ENCODE measurements around the gene ZBTB7C. TPM values are rescaled to one million over a fixed set of nuclear protein-coding genes. Genes with fewer than 3 reads are reported as not detected.

Gene ZBTB7C
- total and polyA plus RNA-seq, 8 donors: 1.7 to 8.7 (median 2.7) TPM

DNA sequence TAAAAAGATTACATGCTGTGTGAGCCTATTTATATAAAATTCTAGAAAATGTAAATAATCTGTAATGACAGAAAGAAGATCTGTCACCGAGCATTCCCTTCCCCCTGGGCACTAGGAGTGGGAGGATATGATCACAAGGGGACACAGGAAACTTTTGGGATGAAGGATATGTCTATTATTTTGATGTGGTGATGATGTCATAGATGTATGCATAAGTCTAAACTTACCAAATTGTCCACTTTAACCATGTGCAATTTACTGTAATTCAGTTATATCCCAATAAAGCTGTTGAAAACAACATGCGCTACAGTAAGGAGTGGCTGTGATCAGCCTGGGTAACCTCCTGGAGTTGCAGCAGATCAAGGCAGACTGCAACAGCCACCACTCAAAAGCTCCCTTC, 148.9 kb downstream of the ZBTB7C start:
- Histone ChIP-seq H3K9me3 (peaks cover 0 to 7% of the 10 kb centered on the region in 2 donors), H3K4me1 (no peaks in the 10 kb centered on the region), H3K36me3 (no peaks in the 10 kb centered on the region), H3K4me3 (no peak overlapping the region), H3K27me3 (no peaks in the 10 kb centered on the region), H3K27ac (no peak overlapping the region)
- ATAC-seq (no peak), DNase-seq (no peak)
- intact Hi-C loops (cut with DNase I): no loop called here
- no peak for TF ChIP-seq CTCF (IDR thresholded peaks at IDR 0.05)

DNA sequence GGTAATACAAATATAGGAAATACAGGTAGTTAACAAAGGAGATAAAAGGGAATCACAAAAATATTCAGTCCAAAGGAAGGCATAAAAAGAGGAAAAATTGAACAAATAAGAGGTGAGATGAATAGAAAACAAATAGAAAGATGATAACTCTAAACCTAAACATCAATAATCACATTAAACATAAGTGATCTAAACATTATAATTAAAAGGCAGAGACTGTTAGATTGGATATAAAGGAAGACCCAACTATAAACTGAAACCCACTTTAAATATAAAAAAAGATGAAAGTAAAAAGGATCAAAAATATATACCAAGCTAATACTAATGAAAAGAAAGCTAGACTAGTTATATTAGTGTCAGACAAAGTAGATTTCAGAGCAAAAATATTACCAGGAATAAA, 152.3 kb downstream of the ZBTB7C start:
- no peak for TF ChIP-seq CTCF (IDR thresholded peaks at IDR 0.05)
- no peaks in the 10 kb centered on the region for H3K4me1 ChIP-seq
- ATAC-seq (no peak), DNase-seq (no peak)
- H3K36me3 ChIP-seq: no peaks in the 10 kb centered on the region
- no peak overlapping the region for H3K4me3 ChIP-seq
- intact Hi-C loops (cut with DNase I): no loop called here
- H3K27ac ChIP-seq: no peak overlapping the region
- H3K27me3 ChIP-seq: no peaks in the 10 kb centered on the region
- H3K9me3 ChIP-seq: peaks cover 0 to 7% of the 10 kb centered on the region in 2 donors

- DNase-seq: no peak
- intact Hi-C loops (cut with DNase I): no loop called here
- Histone ChIP-seq H3K4me1 (no peaks in the 10 kb centered on the region), H3K9me3 (peaks cover 0 to 7% of the 10 kb centered on the region in 2 donors), H3K27ac (no peak overlapping the region), H3K4me3 (no peak overlapping the region), H3K27me3 (no peaks in the 10 kb centered on the region), H3K36me3 (no peaks in the 10 kb centered on the region)
- no peak for TF ChIP-seq CTCF (IDR thresholded peaks at IDR 0.05)
- ATAC-seq: no peak
These were observed 155.0 kb downstream of the ZBTB7C start for GRCh38 chr18:48254077-48254602.

GRCh38 chr18:48252525-48252924, 156.7 kb downstream of the ZBTB7C start:
- intact Hi-C loops (cut with DNase I): no loop called here

GRCh38 chr18:48250918-48251317, 158.3 kb downstream of the ZBTB7C start:
- H3K27me3 ChIP-seq: no peaks in the 10 kb centered on the region
- no peak for TF ChIP-seq CTCF (IDR thresholded peaks at IDR 0.05)
- ATAC-seq (no peak), DNase-seq (no peak)
- no peaks in the 10 kb centered on the region for H3K36me3 ChIP-seq
- no peak overlapping the region for H3K27ac ChIP-seq
- no peaks in the 10 kb centered on the region for H3K4me1 ChIP-seq
- H3K4me3 ChIP-seq: no peak overlapping the region
- intact Hi-C loops (cut with DNase I): no loop called here
- H3K9me3 ChIP-seq: no peaks in the 10 kb centered on the region

More at GRCh38 chr18:48252525-48252924, 156.7 kb downstream of the ZBTB7C start:
- H3K27me3 ChIP-seq: no peaks in the 10 kb centered on the region
- H3K4me1 ChIP-seq: no peaks in the 10 kb centered on the region
- ATAC-seq (no peak), DNase-seq (no peak)
- H3K9me3 ChIP-seq: peaks cover 0 to 7% of the 10 kb centered on the region in 2 donors
- H3K27ac ChIP-seq: no peak overlapping the region
- no peaks in the 10 kb centered on the region for H3K36me3 ChIP-seq
- H3K4me3 ChIP-seq: no peak overlapping the region
- TF ChIP-seq CTCF (IDR thresholded peaks at IDR 0.05): no peak

All from left lung (tissue), 10 donors.